IPS DF 6.9 (cell line): Measurements from ENCODE around the gene SRSF8.

Source experiments
- DNase-seq: peaks from one replicate; pipeline ENCODE4 v3.0.0-alpha.2; 2013; ENCODE audit warnings: low read depth, low spot score
- H3K27ac ChIP-seq: one replicate; pipeline ENCODE4 v1.5.1; 2013; ENCODE audit warnings: low read length, control low read depth
- H3K27me3 ChIP-seq: 2 replicates; pipeline ENCODE4 v1.6.1; 2013; ENCODE audit warnings: mild to moderate bottlenecking, low read length; ENCODE audit not compliant: control insufficient read depth, insufficient read depth
- H3K36me3 ChIP-seq: 2 replicates; pipeline ENCODE4 v1.6.1; 2013; ENCODE audit warnings: low read length; ENCODE audit not compliant: control insufficient read depth, insufficient read depth
- H3K4me1 ChIP-seq: 2 replicates; pipeline ENCODE4 v1.6.1; 2013; ENCODE audit warnings: low read length; ENCODE audit not compliant: control insufficient read depth, insufficient read depth
- H3K4me3 ChIP-seq: 2 replicates; pipeline ENCODE4 v1.5.1; 2013; ENCODE audit warnings: mild to moderate bottlenecking, low read length
- H3K9me3 ChIP-seq: 2 replicates; pipeline ENCODE4 v1.6.1; 2013; ENCODE audit warnings: low read length, inconsistent platforms; ENCODE audit not compliant: control insufficient read depth, insufficient read depth
- whole genome bisulfite sequencing: extraction: QIAGEN DNeasy Blood & Tissue Kit; methylation state at CpG from one replicate; pipeline ENCODE4 v1.1.7; 2013; ENCODE audit warnings: mixed read lengths, missing lambda C conversion rate; ENCODE audit not compliant: insufficient read length, insufficient coverage; 5-methylcytosine and 5-hydroxymethylcytosine counted together

The SRSF8 gene

DNA sequence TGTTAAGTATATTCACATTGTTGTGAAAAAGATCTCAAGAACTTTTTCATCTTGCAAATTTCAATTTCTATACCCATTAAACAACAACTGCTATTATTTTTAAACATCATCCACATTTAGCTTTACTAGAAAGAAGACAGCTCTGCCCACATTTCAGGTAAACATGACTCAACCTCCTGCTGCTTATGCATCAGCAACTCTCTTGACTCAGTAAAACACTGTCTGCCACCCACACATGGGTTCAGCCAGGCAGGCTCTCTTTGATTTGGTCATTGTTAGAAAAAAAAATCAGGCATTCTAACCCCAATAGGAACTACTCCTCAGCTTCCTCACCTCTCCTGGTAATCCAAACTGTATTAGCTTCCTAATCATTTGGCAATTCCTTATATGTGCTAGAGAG lies 17.8 kb downstream of the SRSF8 start:
- no peaks in the 10 kb centered on the region for H3K9me3 ChIP-seq
- no peak overlapping the region for H3K4me3 ChIP-seq
- peaks cover 4% of the 10 kb centered on the region; the same call in 1 of the 2 replicates for H3K4me1 ChIP-seq
- peaks cover 2% of the 10 kb centered on the region; the same call in 1 of the 2 replicates for H3K27me3 ChIP-seq
- H3K36me3 ChIP-seq = no peaks in the 10 kb centered on the region
- no peak overlapping the region for H3K27ac ChIP-seq
- DNase-seq = no peak

DNA sequence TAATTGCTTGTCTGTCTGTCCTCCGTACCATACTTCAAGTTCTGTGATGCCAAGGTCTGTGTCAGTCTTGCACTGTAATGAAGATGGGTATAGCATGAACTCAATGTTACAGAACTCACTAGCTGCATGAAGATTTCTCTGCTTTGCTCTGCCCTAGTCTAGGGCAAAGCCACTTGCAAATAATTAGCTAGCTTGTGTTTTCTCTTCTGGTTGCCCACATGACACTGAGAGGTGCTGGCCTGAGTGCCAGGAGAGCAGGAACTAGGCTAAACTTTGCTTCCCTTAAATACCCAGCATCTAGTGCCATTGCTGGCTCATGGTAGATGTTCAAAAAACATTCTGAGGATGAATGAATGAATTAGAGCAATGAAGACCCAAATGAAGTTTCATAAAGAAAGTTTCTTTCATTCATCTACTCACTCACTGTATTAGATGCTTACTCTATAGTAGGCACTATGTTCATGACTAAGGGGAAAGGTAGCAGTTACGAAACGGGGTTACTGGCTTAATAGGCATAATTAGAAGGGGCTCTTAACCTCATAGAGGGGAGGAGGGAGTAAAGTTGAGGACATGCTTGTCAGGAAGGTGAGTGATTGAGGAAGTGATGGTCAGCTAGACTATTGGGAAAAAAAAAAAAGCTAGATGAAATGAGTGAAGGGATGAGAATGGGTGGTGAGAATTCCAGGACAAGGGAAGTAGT lies 18.5 kb downstream of the SRSF8 start:
- peaks cover 4% of the 10 kb centered on the region; the same call in 1 of the 2 replicates for H3K4me1 ChIP-seq
- DNase-seq = no peak
- H3K27me3 ChIP-seq = peaks cover 2% of the 10 kb centered on the region; the same call in 1 of the 2 replicates
- no peak overlapping the region for H3K27ac ChIP-seq
- no peaks in the 10 kb centered on the region for H3K9me3 ChIP-seq
- WGBS = no CpG with 5 or more reads among the region's 3 CpGs
- H3K4me3 ChIP-seq = no peak overlapping the region
- no peaks in the 10 kb centered on the region for H3K36me3 ChIP-seq

DNA sequence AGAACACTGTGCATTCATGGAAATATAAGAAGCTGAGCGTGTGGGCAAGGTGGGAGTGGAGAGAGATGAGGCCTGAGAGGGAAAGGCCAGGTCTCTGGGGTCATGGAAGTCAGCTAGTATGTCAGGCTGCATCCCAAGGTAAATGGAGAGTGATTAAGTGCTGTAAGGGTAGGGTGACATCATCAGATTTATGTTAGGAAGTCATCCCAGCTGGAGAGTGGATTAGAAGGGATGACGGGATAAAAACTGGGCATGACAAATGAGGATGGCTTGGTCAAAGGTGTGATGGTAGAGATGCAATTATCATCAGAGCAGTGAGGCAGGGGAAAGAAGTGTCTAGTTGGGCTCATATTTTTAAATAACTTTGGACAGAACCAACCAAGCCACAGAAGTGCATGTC lies 19.4 kb downstream of the SRSF8 start:
- Histone ChIP-seq H3K36me3 (no peaks in the 10 kb centered on the region), H3K4me1 (peaks cover 4% of the 10 kb centered on the region; the same call in 1 of the 2 replicates), H3K27ac (no peak overlapping the region), H3K9me3 (no peaks in the 10 kb centered on the region), H3K4me3 (no peak overlapping the region), H3K27me3 (peaks cover 5% of the 10 kb centered on the region)
- no CpG with 5 or more reads among the region's 2 CpGs for WGBS
- DNase-seq = no peak

DNA sequence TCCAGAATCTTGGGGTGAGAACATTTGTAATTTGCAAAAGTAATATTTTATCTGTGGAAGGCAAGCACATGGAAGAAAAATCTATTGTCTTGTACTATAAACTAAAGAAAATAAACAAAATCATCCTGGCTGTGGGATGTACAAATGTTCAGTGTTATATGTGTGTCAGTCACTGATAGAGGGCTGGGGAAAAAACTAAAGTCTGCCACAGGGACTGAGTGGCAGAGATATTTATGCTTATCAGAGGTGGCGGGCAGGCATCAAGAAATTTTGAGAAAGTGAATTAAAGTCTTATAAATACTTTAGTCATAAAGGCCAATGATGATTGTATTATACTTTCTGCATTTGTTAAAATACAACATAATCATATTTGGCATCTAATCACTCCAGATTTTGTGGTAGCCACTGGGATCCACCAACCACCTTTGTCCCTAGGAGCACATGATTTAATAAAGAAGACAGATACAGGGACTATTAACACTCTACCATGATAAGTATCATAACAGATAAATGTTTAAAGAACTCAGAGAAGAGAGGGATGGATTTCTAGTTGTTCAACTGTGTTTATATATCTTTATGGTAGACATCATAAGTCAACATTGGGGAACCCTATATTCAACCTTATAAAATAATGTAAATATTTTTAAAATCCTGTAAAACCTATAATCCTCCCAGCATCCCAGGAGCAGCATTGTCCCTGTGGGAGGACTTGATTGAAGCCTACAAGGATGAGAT lies 20.3 kb downstream of the SRSF8 start:
- H3K27me3 ChIP-seq = peaks cover 11% of the 10 kb centered on the region
- no peaks in the 10 kb centered on the region for H3K9me3 ChIP-seq
- no peaks in the 10 kb centered on the region for H3K36me3 ChIP-seq
- WGBS = no CpG with 5 or more reads among the region's 1 CpG
- H3K27ac ChIP-seq = no peak overlapping the region
- no peak overlapping the region for H3K4me3 ChIP-seq
- DNase-seq = no peak
- 0 out of 2 replicates have a peak, but pooled peaks cover 1% of the 10 kb centered on the region for H3K4me1 ChIP-seq

DNA sequence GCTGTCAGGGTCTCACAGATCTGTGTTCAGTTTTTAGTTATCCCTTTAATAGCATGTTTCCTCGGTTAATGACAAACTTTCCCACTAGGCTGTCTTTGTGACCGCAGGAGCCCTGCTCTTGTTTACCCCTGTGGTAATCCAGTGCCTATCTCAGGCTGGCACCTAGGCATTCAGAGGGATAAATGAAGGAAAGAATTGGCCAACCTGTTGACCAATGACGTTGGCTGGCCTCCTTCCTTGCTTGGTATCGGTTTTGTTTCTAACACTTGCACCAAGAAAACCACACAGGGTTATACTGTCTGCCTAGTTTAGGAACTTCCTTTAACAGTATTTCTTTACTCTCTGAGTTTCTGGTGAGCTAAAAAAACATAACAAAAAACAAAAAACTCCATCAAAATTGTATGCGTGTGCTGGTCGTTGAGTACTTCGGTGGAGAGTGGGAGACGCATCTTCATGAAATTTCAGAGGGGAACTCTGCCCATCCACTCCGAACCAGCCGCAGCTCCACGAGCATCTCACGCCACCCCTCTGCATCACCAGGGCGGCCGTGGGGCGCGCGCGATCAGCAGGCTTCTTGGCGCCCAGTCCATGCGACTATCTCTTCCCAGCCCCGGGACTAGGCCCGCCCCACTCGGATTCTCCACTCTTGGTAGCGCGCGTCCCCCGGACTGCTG lies 22.4 kb downstream of the SRSF8 start:
- H3K27ac ChIP-seq = no peak overlapping the region

DNA sequence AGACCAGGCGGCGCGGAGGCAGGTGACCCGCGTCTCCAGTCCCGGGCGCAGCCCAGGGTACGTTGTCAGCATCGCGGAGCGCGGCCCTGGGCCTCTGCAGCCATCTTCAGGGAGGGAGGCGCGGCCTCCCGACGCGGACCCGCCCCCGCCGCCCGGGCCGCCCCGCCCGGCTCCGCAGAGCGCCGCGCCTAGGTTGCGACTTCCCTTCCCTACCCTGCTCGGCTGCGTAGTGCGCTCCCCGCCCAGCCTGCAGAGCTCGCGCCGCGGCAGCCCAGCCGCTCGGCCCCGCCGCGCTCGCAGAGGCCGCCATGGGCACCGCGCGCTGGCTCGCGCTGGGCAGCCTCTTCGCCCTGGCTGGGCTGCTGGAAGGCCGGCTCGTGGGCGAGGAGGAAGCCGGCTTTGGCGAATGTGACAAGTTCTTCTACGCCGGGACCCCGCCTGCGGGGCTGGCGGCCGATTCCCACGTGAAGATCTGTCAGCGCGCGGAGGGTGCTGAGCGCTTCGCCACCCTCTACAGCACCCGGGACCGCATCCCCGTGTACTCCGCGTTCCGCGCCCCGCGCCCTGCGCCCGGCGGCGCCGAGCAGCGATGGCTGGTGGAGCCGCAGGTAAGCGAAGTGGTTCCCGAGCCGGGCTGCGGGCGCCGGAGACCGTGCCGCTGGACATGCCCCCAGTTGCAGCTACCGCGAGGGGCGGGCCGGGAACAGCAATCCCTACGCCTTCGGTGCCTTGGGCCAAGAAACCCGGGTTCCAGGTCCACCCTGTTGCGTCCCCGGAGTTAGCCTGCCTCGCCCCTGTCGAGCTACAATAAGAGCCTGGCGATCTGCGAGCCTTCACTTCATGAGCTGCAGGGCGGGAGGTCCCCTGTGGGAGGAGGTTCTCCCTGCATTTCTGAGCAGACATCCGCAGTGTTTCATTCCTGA lies 23.2 kb downstream of the SRSF8 start, which contains the start of gene ENDOD1:
TSS of gene ENDOD1 (plus strand) at position 227 of the 923 bp plus-strand sequence. CDS start at position 309, 82 bp downstream.
- WGBS = no CpG with 5 or more reads among the region's 106 CpGs
- peaks cover 1% of the 10 kb centered on the region; the same call in 1 of the 2 replicates for H3K4me1 ChIP-seq
- H3K27ac ChIP-seq = no peak within 1 kb of the TSS
- H3K27me3 ChIP-seq = peaks cover 13% of the 10 kb centered on the region
- no peaks in the 10 kb centered on the region for H3K36me3 ChIP-seq
- H3K9me3 ChIP-seq = no peaks in the 10 kb centered on the region
- H3K4me3 ChIP-seq = peak within 1 kb of the TSS; percentile 50
- DNase-seq = no peak

More for the DNA sequence above, 22.4 kb downstream of the SRSF8 start:
- H3K27me3 ChIP-seq = peaks cover 13% of the 10 kb centered on the region
- no peaks in the 10 kb centered on the region for H3K9me3 ChIP-seq
- no peak for DNase-seq
- H3K36me3 ChIP-seq = no peaks in the 10 kb centered on the region
- peak overlapping the region; percentile 50; the same call in 1 of the 2 replicates for H3K4me3 ChIP-seq
- WGBS = no CpG with 5 or more reads among the region's 27 CpGs
- peaks cover 1% of the 10 kb centered on the region; the same call in 1 of the 2 replicates for H3K4me1 ChIP-seq

DNA sequence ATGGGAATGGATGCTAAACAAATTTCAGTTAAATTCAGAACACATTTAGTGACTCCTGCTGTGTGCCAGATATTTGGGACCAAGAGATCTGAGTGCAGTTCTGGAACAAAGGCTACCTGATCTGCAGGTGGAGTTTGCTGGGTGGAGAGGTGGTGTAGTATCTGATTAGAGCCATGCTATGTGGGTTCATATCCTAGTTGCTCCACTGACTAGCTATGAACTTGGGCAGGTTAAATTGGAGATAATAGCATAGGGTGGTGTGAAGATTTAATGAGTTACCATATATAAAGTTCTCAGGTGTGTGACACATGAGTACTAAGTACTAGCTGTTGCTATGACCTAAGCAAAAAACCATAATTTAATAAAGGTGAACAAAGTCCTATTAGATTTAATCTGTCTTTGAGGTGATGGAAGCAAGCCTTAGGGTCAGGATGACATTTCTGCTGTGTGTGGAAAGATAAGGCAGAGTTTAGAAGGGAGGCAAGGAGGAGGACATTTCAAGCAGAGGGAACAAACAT lies 25.0 kb downstream of the SRSF8 start:
- Histone ChIP-seq H3K4me1 (peaks cover 1% of the 10 kb centered on the region; the same call in 1 of the 2 replicates), H3K4me3 (no peak overlapping the region), H3K36me3 (no peaks in the 10 kb centered on the region), H3K9me3 (no peaks in the 10 kb centered on the region), H3K27ac (no peak overlapping the region), H3K27me3 (peaks cover 13% of the 10 kb centered on the region)
- DNase-seq = no peak

DNA sequence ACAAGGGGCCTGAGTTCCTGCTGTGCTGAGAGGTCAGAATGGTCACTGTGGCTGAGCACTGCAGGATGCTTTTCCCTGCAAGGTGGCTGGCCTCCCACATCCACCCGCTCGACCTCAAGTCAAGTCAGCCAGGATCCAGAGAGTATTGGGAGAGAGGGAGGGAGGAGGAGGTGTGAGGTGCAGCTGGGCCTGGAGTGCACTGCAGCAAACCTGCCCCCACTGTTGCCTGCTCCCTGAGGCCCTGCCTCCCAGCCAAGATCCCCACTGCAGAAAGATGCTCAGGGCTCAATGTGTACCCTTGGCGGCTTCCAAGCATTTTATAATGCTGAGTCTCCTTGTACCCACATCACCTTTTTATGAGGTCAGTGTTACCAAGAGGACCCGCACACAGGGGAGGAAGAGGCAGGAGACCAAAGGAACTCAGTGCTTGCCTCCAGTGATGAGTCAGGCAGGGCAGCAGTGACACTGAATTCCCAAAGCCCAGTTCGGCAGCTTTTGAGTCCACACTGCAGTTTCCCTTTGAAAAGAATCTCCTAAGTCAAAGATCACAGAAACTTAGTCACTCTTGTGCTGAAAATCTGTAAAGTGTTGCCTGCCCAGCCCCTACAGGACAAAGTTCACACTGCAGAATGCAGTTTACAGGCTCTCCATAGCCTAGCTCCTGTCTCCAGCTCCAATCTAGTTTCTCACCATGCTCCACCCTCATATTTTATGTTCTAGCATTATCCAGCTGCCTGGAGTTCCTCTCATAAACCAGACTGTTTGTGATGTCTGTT lies 26.0 kb downstream of the SRSF8 start:
- no CpG with 5 or more reads among the region's 5 CpGs for WGBS
- peaks cover 1% of the 10 kb centered on the region; the same call in 1 of the 2 replicates for H3K4me1 ChIP-seq
- H3K27ac ChIP-seq = no peak overlapping the region
- DNase-seq = no peak
- H3K9me3 ChIP-seq = no peaks in the 10 kb centered on the region
- H3K36me3 ChIP-seq = no peaks in the 10 kb centered on the region
- peaks cover 13% of the 10 kb centered on the region for H3K27me3 ChIP-seq
- H3K4me3 ChIP-seq = no peak overlapping the region

DNA sequence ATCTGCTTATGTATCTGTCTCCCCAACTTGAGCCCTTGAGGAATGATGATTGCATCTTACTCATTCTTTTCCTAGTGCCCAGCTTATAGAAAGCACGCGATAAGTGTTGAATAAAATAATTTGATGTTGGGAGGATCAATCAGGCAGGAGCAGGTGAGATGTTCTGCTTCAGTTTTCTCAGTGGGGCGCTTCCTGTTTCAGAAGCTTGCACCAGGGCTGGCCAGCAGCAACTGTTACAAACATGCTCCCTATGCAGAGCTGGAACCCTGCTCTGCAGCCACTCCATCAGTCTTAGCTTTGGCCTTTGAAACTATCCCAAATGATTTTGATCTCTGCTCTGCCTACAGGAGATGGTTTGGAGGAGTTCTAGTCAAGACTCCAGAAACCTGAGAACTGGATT lies 26.8 kb downstream of the SRSF8 start:
- DNase-seq = no peak
- Histone ChIP-seq H3K27ac (no peak overlapping the region), H3K9me3 (no peaks in the 10 kb centered on the region), H3K27me3 (peaks cover 13% of the 10 kb centered on the region), H3K4me1 (peaks cover 1% of the 10 kb centered on the region; the same call in 1 of the 2 replicates), H3K36me3 (no peaks in the 10 kb centered on the region), H3K4me3 (no peak overlapping the region)
- WGBS = no CpG with 5 or more reads among the region's 3 CpGs
